IMR-90 (cell line): ENCODE results near the gene TMEM229A. TPM values are rescaled to one million over a fixed set of nuclear protein-coding genes. Genes with fewer than 3 reads are reported as not detected.

ENCODE experiments used
- ATAC-seq: fragments of 200-7000 bp; cut with Tn5 transposase; 2 replicates; pipeline ENCODE4 v1.9.1; 2020; ENCODE audit warnings: low read depth, mild to moderate bottlenecking, moderate library complexity
- BruUV-seq: library from RNA; stranded (reverse); fragments of 400-500 nt; replicated peaks from 2 replicates; lab custom pipeline; 2021; lab: Mats Ljungman, UMichigan
- CTCF ChIA-PET: fragments of 300-600 bp; formaldehyde crosslinking; extraction: SDS; loops from one replicate; lab custom pipeline; 2021; ENCODE audit warnings: antibody characterized with exemption; lab: Yijun Ruan, JAX
- POLR2A ChIA-PET: fragments of 300-600 bp; sonication (Branson Sonifier 250); formaldehyde crosslinking; loops from one replicate; lab custom pipeline; 2022; ENCODE audit warnings: antibody characterized with exemption; ENCODE audit not compliant: unreplicated experiment; lab: Charles Lee
- DNase-seq: peaks from one replicate; pipeline ENCODE4 v3.0.0; 2013
- H2AFZ ChIP-seq: replicated peaks from 2 replicates; pipeline ENCODE3; 2013; ENCODE audit warnings: low read length, mild to moderate bottlenecking; ENCODE audit not compliant: poor library complexity
- H2AK5ac ChIP-seq: 2 replicates; pipeline ENCODE4 v1.6.1; 2013; ENCODE audit warnings: low read depth, low read length, inconsistent platforms
- H2AK9ac ChIP-seq: replicated peaks from 2 replicates; pipeline ENCODE3; 2013; ENCODE audit warnings: mild to moderate bottlenecking, low read depth, low read length, moderate library complexity; ENCODE audit not compliant: poor library complexity
- H2BK120ac ChIP-seq: 2 replicates; pipeline ENCODE4 v1.6.1; 2013; ENCODE audit warnings: low read depth, low read length, inconsistent platforms
- H2BK15ac ChIP-seq: 3 replicates; pipeline ENCODE4 v1.6.1; 2013; ENCODE audit warnings: low read depth, low read length, inconsistent platforms
- H2BK20ac ChIP-seq: 2 replicates; pipeline ENCODE4 v1.6.1; 2013; ENCODE audit warnings: low read depth, mild to moderate bottlenecking, inconsistent platforms, low read length, moderate library complexity
- H2BK5ac ChIP-seq: 2 replicates; pipeline ENCODE4 v1.6.1; 2013; ENCODE audit warnings: mild to moderate bottlenecking, low read depth, low read length, inconsistent platforms; ENCODE audit not compliant: poor library complexity, severe bottlenecking
- H3K14ac ChIP-seq: replicated peaks from 2 replicates; pipeline ENCODE4 v1.6.1; 2013; ENCODE audit warnings: low read depth, low read length, inconsistent platforms
- H3K18ac ChIP-seq: 2 replicates; pipeline ENCODE4 v1.6.1; 2013; ENCODE audit warnings: low read depth, low read length, control low read depth
- H3K23ac ChIP-seq: 2 replicates; pipeline ENCODE4 v1.6.1; 2013; ENCODE audit warnings: low read depth, low read length, inconsistent platforms
- H3K27ac ChIP-seq: 2 replicates; pipeline ENCODE4 v1.5.1; 2013; ENCODE audit warnings: mild to moderate bottlenecking, control low read depth, low read length; ENCODE audit not compliant: insufficient read depth
- H3K27me3 ChIP-seq: 2 replicates; pipeline ENCODE4 v1.6.1; 2013; ENCODE audit warnings: low read length; ENCODE audit not compliant: control insufficient read depth, insufficient read depth
- H3K36me3 ChIP-seq: 2 replicates; pipeline ENCODE4 v1.6.1; 2013; ENCODE audit warnings: low read length, mixed read lengths; ENCODE audit not compliant: control insufficient read depth, insufficient read depth
- H3K4ac ChIP-seq: 2 replicates; pipeline ENCODE4 v1.6.1; 2013; ENCODE audit warnings: low read depth, low read length, inconsistent platforms
- H3K4me1 ChIP-seq: 2 replicates; pipeline ENCODE4 v1.6.1; 2013; ENCODE audit warnings: low read length, mixed read lengths; ENCODE audit not compliant: control insufficient read depth, insufficient read depth
- H3K4me2 ChIP-seq: 2 replicates; pipeline ENCODE4 v1.6.1; 2013; ENCODE audit warnings: low read depth, mild to moderate bottlenecking, control low read depth, low read length, moderate library complexity
- H3K4me3 ChIP-seq: 2 replicates; pipeline ENCODE4 v1.5.1; 2013; ENCODE audit warnings: low read depth, mild to moderate bottlenecking, control low read depth, low read length, moderate library complexity; ENCODE audit not compliant: insufficient read depth
- H3K56ac ChIP-seq: 2 replicates; pipeline ENCODE4 v1.6.1; 2013; ENCODE audit warnings: low read length, inconsistent platforms; ENCODE audit not compliant: insufficient read depth; ENCODE audit errors: extremely low read depth
- H3K79me1 ChIP-seq, 2 experiments: 2 replicates each; pipeline ENCODE4 v1.6.1; 2013; ENCODE audit warnings: low read length in 2 of 2, inconsistent platforms in 1 of 2, low read depth in 1 of 2
- H3K9ac ChIP-seq: 2 replicates; pipeline ENCODE4 v1.6.1; 2013; ENCODE audit warnings: low read depth, low read length, control low read depth
- H3K9me1 ChIP-seq: 2 replicates; pipeline ENCODE4 v1.6.1; 2013; ENCODE audit warnings: low read length, inconsistent platforms; ENCODE audit not compliant: insufficient read depth
- H3K9me3 ChIP-seq: 2 replicates; pipeline ENCODE4 v1.6.1; 2013; ENCODE audit warnings: low read length; ENCODE audit not compliant: control insufficient read depth, insufficient read depth
- H4K20me1 ChIP-seq: 2 replicates; pipeline ENCODE4 v1.6.1; 2013; ENCODE audit warnings: low read length, inconsistent platforms; ENCODE audit not compliant: insufficient read depth
- H4K5ac ChIP-seq: 2 replicates; pipeline ENCODE4 v1.6.1; 2013; ENCODE audit warnings: mild to moderate bottlenecking, low read depth, low read length, control low read depth
- H4K8ac ChIP-seq, 2 experiments: 2 replicates each; pipeline ENCODE4 v1.6.1; 2013; ENCODE audit warnings: low read depth in 2 of 2, low read length in 2 of 2, control low read depth in 1 of 2, inconsistent platforms in 1 of 2
- H4K91ac ChIP-seq: 2 replicates; pipeline ENCODE4 v1.6.1; 2013; ENCODE audit warnings: low read depth, low read length, inconsistent platforms; ENCODE audit not compliant: insufficient read depth
- BHLHE40 ChIP-seq: fragments of 150-350 bp; IDR thresholded peaks from 2 replicates; pipeline ENCODE4 v1.6.1; 2016; ENCODE audit warnings: mild to moderate bottlenecking, low read depth, low read length
- CEBPB ChIP-seq: IDR thresholded peaks from 2 replicates; pipeline ENCODE4 v1.6.1; 2012; ENCODE audit warnings: low read depth, low read length, improper control_type of control experiment
- CHD1 ChIP-seq: IDR thresholded peaks from 2 replicates; pipeline ENCODE4 v1.6.1; 2012; ENCODE audit warnings: low read depth, low read length, improper control_type of control experiment
- MAFK ChIP-seq: IDR thresholded peaks from 2 replicates; pipeline ENCODE4 v1.6.1; 2012; ENCODE audit warnings: low read depth, low read length, improper control_type of control experiment
- MAZ ChIP-seq: IDR thresholded peaks from 2 replicates; pipeline ENCODE4 v1.6.1; 2012; ENCODE audit warnings: low read depth, mild to moderate bottlenecking, low read length, improper control_type of control experiment, moderate library complexity, borderline replicate concordance
- NFE2L2 ChIP-seq: fragments of 150-350 bp; IDR thresholded peaks from 2 replicates; pipeline ENCODE4 v1.6.1; 2016; ENCODE audit warnings: low read depth, mild to moderate bottlenecking, low read length
- POLR2A ChIP-seq: IDR thresholded peaks from 2 replicates; pipeline ENCODE4 v1.6.1; 2012; ENCODE audit warnings: mild to moderate bottlenecking, low read depth, low read length
- RAD21 ChIP-seq: IDR thresholded peaks from 2 replicates; pipeline ENCODE4 v1.6.1; 2012; ENCODE audit warnings: low read length, improper control_type of control experiment
- RCOR1 ChIP-seq: IDR thresholded peaks from 2 replicates; pipeline ENCODE4 v1.6.1; 2012; ENCODE audit warnings: mild to moderate bottlenecking, low read length, improper control_type of control experiment; ENCODE audit not compliant: insufficient replicate concordance
- RFX5 ChIP-seq: IDR thresholded peaks from 2 replicates; pipeline ENCODE4 v1.8.0; 2012; ENCODE audit warnings: low read depth, mild to moderate bottlenecking, low read length, moderate library complexity
- SMC3 ChIP-seq: fragments of 150-350 bp; IDR thresholded peaks from 2 replicates; pipeline ENCODE4 v1.6.1; 2016; ENCODE audit warnings: low read depth, mild to moderate bottlenecking, antibody characterized with exemption, low read length, moderate library complexity
- USF2 ChIP-seq: fragments of 150-350 bp; IDR thresholded peaks from 2 replicates; pipeline ENCODE4 v1.6.1; 2017; ENCODE audit warnings: mild to moderate bottlenecking, antibody characterized with exemption, low read length, low read depth
- WGBS, 2 experiments: methylation state at CpG; one replicate each; pipeline versions ENCODE4 v1.1.5 to v1.1.7; 2013; ENCODE audit warnings: missing lambda C conversion rate in 2 of 2; ENCODE audit not compliant: insufficient read length in 1 of 2; ENCODE audit errors: extremely low coverage in 2 of 2; 5-methylcytosine and 5-hydroxymethylcytosine counted together
- dilution Hi-C: fragments of 300-500 bp; cut with HindIII; formaldehyde crosslinking; loops from one replicate; pipeline ENCODE4 v1.14.3; 2018; ENCODE audit warnings: low sequenced_read_pairs; ENCODE audit not compliant: unreplicated experiment
- in situ Hi-C: fragments of 300-500 bp; cut with MboI; formaldehyde crosslinking; loops from 3 replicates; pipeline ENCODE4 v1.14.3; 2019; ENCODE audit warnings: low sequenced_read_pairs, inconsistent platforms, mixed read lengths
- intact Hi-C: fragments of 100-400 bp; cut with micrococcal nuclease; formaldehyde crosslinking; loops from 2 replicates; pipeline ENCODE4 v1.10.0; 2022
- polyA plus RNA-seq, 3 experiments: library from polyadenylated mRNA; depleted of rRNA; stranded (reverse); fragments of >200 nt; gene quantifications; 2 replicates each; pipeline ENCODE4 v1.2.3, GENCODE V29; 2012; ENCODE audit warnings: low replicate concordance in 1 of 3
- total RNA-seq: library from RNA; depleted of rRNA; stranded (reverse); fragments of >200 nt; gene quantifications from 2 replicates; pipeline ENCODE4 v1.2.3, GENCODE V29; 2012
- TF ChIP-seq, protein P1 (sequence below): fragments of 150-350 bp; IDR thresholded peaks from 2 replicates; pipeline ENCODE4 v1.6.1; 2016; ENCODE audit warnings: low read depth, mild to moderate bottlenecking, low read length, moderate library complexity, borderline replicate concordance
- TF ChIP-seq, protein P2 (sequence below): conservative IDR thresholded peaks from 2 replicates; pipeline ENCODE4 v1.5.1; 2012; ENCODE audit warnings: mild to moderate bottlenecking, low read depth, low read length, improper control_type of control experiment

TMEM229A gene
- total and polyA plus RNA-seq, 2 of the 4 experiments (the other 2 are of a cell fraction): not detected

DNA sequence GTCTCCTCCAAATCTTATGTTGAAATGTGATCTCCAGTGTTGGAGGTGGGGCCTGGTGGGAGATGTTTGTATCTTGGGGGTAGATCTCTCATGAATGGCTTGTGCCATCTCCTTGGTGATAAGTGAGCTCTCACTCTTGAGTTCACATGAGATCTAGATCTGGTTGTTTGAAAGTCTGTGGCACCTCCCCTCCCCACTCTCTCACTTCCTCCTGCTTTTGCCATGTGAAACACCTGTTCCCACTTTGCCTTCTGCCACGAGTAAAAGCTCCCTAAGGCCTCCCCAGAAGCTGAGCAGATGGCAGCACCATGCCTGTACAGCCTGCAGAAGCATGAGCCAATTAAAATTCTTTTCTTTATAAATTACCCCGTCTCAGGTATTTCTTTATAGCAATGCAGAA is 23.5 kb downstream of the TMEM229A start:
- Histone ChIP-seq H3K36me3 (no peaks in the 10 kb centered on the region), H3K27me3 (no peaks in the 10 kb centered on the region), H4K8ac (no peak overlapping the region), H2BK120ac (no peak overlapping the region), H3K14ac (no peak overlapping the region), H2BK5ac (no peak overlapping the region), H4K5ac (no peak overlapping the region), H3K79me1 (no peaks in the 10 kb centered on the region), H3K23ac (no peak overlapping the region), H2AK9ac (no peak overlapping the region), H2BK20ac (no peak overlapping the region), H3K9me3 (no peaks in the 10 kb centered on the region), H2AK5ac (no peak overlapping the region), H3K4me1 (no peaks in the 10 kb centered on the region), H2BK15ac (no peak overlapping the region), H4K20me1 (no peaks in the 10 kb centered on the region), H2AFZ (no peak overlapping the region), H3K18ac (no peak overlapping the region), H4K91ac (no peak overlapping the region), H3K4ac (no peak overlapping the region), H3K27ac (no peak overlapping the region), H3K9ac (no peak overlapping the region), H3K4me3 (no peak overlapping the region), H3K56ac (no peak overlapping the region), H3K9me1 (no peaks in the 10 kb centered on the region), H3K4me2 (no peak overlapping the region)
- intact Hi-C loops (no loop called here), dilution Hi-C loops (no loop called here), in situ Hi-C loops (no loop called here)
- TF ChIP-seq RCOR1: no peak
- TF ChIP-seq NFE2L2: no peak
- TF ChIP-seq USF2: no peak
- TF ChIP-seq, protein P1, sequence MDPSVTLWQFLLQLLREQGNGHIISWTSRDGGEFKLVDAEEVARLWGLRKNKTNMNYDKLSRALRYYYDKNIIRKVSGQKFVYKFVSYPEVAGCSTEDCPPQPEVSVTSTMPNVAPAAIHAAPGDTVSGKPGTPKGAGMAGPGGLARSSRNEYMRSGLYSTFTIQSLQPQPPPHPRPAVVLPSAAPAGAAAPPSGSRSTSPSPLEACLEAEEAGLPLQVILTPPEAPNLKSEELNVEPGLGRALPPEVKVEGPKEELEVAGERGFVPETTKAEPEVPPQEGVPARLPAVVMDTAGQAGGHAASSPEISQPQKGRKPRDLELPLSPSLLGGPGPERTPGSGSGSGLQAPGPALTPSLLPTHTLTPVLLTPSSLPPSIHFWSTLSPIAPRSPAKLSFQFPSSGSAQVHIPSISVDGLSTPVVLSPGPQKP: no peak
- TF ChIP-seq CHD1: no peak
- TF ChIP-seq MAZ: no peak
- TF ChIP-seq MAFK: no peak
- TF ChIP-seq, protein P2, sequence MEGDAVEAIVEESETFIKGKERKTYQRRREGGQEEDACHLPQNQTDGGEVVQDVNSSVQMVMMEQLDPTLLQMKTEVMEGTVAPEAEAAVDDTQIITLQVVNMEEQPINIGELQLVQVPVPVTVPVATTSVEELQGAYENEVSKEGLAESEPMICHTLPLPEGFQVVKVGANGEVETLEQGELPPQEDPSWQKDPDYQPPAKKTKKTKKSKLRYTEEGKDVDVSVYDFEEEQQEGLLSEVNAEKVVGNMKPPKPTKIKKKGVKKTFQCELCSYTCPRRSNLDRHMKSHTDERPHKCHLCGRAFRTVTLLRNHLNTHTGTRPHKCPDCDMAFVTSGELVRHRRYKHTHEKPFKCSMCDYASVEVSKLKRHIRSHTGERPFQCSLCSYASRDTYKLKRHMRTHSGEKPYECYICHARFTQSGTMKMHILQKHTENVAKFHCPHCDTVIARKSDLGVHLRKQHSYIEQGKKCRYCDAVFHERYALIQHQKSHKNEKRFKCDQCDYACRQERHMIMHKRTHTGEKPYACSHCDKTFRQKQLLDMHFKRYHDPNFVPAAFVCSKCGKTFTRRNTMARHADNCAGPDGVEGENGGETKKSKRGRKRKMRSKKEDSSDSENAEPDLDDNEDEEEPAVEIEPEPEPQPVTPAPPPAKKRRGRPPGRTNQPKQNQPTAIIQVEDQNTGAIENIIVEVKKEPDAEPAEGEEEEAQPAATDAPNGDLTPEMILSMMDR: no peak
- TF ChIP-seq RAD21: no peak
- no peak for TF ChIP-seq SMC3
- TF ChIP-seq POLR2A: no peak
- no peak for TF ChIP-seq BHLHE40
- no peak for TF ChIP-seq CEBPB
- TF ChIP-seq RFX5: no peak
- BruUV-seq: no TSS peak
- POLR2A ChIA-PET: no interaction called here
- CTCF ChIA-PET: no interaction called here
- no peak for ATAC-seq
- DNase-seq: no peak
- WGBS, 2 experiments: no CpG with 5 or more reads among the region's 2 CpGs
